C4-2B (cell line): ENCODE data around the gene ZBED4.
"Not testable (repeated sequence)": the region's sequence is repeated elsewhere in the genome, so short reads cannot be mapped to it uniquely, and the experiment has no call there.

Experiments
- CTCF ChIP-seq: fragments of 450-650 bp; conservative IDR thresholded peaks from 2 replicates; pipeline ENCODE4 v1.5.1; 2017; ENCODE audit warnings: mild to moderate bottlenecking
- ZFX ChIP-seq: fragments of 450-650 bp; IDR thresholded peaks from 2 replicates; pipeline ENCODE4 v1.6.1; 2017

- TF ChIP-seq CTCF, ZFX: not testable (repeated sequence)
Observed at GRCh38 chr22:49821741-49822140, 31.9 kb upstream of the ZBED4 start.
